ENCODE results near the gene PTPRN. TPM values are rescaled to one million over a fixed set of nuclear protein-coding genes. Genes with fewer than 3 reads are reported as not detected.

Gene PTPRN
- total and polyA plus RNA-seq, 2 donors (not counting 3 experiments of a cell fraction or from before 2014, with no cell fraction given): not detected

DNA sequence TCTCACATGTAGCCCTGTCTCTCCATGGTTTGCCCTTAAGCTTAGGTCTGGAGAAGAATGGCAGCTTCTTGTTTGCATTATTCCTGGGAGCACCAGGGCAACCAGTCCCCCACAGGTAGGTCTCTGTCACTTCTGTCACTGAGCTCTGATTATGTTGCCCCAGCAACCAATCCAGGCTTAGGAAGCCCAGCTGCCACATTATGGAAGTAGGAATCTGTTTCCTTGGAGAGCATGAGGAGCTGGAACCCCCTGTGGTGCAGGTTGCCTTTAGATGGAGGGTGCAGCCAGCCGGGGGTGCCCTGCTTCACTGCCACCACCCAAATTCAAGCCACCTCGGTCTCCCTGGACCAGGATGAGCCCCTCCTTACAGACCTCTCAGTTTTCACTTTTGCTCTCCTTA, 18.5 kb upstream of the PTPRN start:
- CTCF ChIA-PET: interaction anchor here (1.3 to 1.7 kb wide), 2 partner anchors 11 to 348 kb away, joined by 3 to 6 read pairs; no protein-coding TSS in a partner anchor
- H3K36me3 ChIP-seq (ENCODE audit: control insufficient read depth in 2 of 2, extremely low read depth in 1 of 2, insufficient read depth in 2 of 2, low read length in 2 of 2): no peaks in the 10 kb centered on the region
- BruUV-seq (replicated peaks): no TSS peak
- H3K9ac ChIP-seq (replicated peaks; ENCODE audit: extremely low read depth, insufficient read depth, low read length): no peak overlapping the region
- DNase-seq (ENCODE audit: low read depth, low spot score) (no peak), FAIRE-seq (no peak)
- H3K4me1 ChIP-seq (ENCODE audit: control insufficient read depth, extremely low read depth, insufficient read depth, low read length): no peaks in the 10 kb centered on the region
- no peaks in the 10 kb centered on the region for H3K79me2 ChIP-seq (ENCODE audit: control insufficient read depth, insufficient read depth, low read length)
- H2AFZ ChIP-seq (ENCODE audit: low read depth, low read length): no peak overlapping the region
- H4K20me1 ChIP-seq (replicated peaks; ENCODE audit: control insufficient read depth, extremely low read depth, insufficient read depth, low read length): no peaks in the 10 kb centered on the region
- dilution Hi-C loops (cut with MboI; ENCODE audit: extremely low pct_ligation_motif_present, low sequenced_read_pairs): no loop called here
- H3K4me3 ChIP-seq (replicated peaks in 1 of 3; ENCODE audit: insufficient read depth in 1 of 3, low read depth in 1 of 3, low read length in 3 of 3): no peak overlapping the region
- no peak overlapping the region for H3K4me2 ChIP-seq (ENCODE audit: insufficient read depth, low read length)
- no peak overlapping the region for H3K27ac ChIP-seq (ENCODE audit: insufficient read depth, low read depth, low read length)
- TF ChIP-seq MAX (IDR thresholded peaks at IDR 0.05; ENCODE audit: insufficient read depth, insufficient read length): no peak
- TF ChIP-seq MYC (IDR thresholded peaks at IDR 0.05; ENCODE audit: low read depth, low read length): no peak
- no peak for TF ChIP-seq POLR2AphosphoS5 (IDR thresholded peaks at IDR 0.05; ENCODE audit: insufficient read depth, low read depth, low read length)
- TF ChIP-seq POLR2A (IDR thresholded peaks at IDR 0.05; ENCODE audit: low read depth, low read length): no peak
- no peak for TF ChIP-seq JUN (IDR thresholded peaks at IDR 0.05; ENCODE audit: borderline replicate concordance, insufficient read depth, insufficient read length, low read depth)
- TF ChIP-seq CTCF (IDR thresholded peaks at IDR 0.05; ENCODE audit: extremely low read depth in 1 of 2, insufficient read depth in 1 of 2, low read depth in 1 of 2, low read length in 2 of 2): no peak
- H3K9me3 ChIP-seq (replicated peaks; ENCODE audit: control insufficient read depth, insufficient read depth, low read length): no peaks in the 10 kb centered on the region
- peaks cover 15 to 25% of the 10 kb centered on the region in 2 experiments for H3K27me3 ChIP-seq (ENCODE audit: control insufficient read depth in 2 of 2, insufficient read depth in 2 of 2, low read length in 2 of 2)
- intact Hi-C loops (cut with micrococcal nuclease): no loop called here
- POLR2A ChIA-PET: no interaction called here
- H3K9me1 ChIP-seq (replicated peaks; ENCODE audit: control insufficient read depth, extremely low read depth, insufficient read depth, low read length): no peaks in the 10 kb centered on the region

Measured in endothelial cell of umbilical vein (primary cell).